Measurements from ENCODE around the gene P2RX1.

P2RX1 gene

DNA sequence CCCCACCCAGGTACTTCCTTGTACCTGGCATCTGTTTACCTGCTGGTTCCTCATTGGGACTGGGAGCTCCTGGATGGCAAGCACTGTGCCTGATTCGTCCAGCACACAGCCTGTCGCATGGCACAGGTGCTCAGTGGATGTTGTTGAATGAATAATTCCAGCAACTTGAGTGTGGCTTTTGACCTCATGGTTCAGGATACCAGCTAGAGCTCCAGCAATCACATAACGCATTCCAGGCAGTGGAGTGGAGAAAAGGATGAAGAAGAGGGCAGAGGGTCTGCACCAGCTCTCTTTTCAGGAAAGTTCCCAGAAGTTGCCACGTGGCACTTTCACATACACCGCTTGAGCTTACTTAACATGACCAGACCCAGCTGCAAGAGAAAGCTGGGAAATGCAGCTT, 22.1 kb downstream of the P2RX1 start:
- TF ChIP-seq TAF1 (IDR thresholded peaks at IDR 0.05; ENCODE audit: borderline replicate concordance, insufficient read depth, low read length) (no peak), FOXP2 (optimal IDR thresholded peaks at IDR 0.05; ENCODE audit: borderline replicate concordance, extremely low read depth, extremely low read length, insufficient read depth) (no peak), SIN3A (IDR thresholded peaks at IDR 0.05; ENCODE audit: borderline replicate concordance, insufficient read depth, low read length) (no peak), POLR2AphosphoS5 (IDR thresholded peaks at IDR 0.05; ENCODE audit: low read depth, low read length) (no peak)
- TF ChIP-seq, protein P1, sequence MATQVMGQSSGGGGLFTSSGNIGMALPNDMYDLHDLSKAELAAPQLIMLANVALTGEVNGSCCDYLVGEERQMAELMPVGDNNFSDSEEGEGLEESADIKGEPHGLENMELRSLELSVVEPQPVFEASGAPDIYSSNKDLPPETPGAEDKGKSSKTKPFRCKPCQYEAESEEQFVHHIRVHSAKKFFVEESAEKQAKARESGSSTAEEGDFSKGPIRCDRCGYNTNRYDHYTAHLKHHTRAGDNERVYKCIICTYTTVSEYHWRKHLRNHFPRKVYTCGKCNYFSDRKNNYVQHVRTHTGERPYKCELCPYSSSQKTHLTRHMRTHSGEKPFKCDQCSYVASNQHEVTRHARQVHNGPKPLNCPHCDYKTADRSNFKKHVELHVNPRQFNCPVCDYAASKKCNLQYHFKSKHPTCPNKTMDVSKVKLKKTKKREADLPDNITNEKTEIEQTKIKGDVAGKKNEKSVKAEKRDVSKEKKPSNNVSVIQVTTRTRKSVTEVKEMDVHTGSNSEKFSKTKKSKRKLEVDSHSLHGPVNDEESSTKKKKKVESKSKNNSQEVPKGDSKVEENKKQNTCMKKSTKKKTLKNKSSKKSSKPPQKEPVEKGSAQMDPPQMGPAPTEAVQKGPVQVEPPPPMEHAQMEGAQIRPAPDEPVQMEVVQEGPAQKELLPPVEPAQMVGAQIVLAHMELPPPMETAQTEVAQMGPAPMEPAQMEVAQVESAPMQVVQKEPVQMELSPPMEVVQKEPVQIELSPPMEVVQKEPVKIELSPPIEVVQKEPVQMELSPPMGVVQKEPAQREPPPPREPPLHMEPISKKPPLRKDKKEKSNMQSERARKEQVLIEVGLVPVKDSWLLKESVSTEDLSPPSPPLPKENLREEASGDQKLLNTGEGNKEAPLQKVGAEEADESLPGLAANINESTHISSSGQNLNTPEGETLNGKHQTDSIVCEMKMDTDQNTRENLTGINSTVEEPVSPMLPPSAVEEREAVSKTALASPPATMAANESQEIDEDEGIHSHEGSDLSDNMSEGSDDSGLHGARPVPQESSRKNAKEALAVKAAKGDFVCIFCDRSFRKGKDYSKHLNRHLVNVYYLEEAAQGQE (IDR thresholded peaks at IDR 0.05; ENCODE audit: insufficient read depth in 1 of 2, low read depth in 2 of 2, low read length in 2 of 2): no peak

- TF ChIP-seq SIN3A (IDR thresholded peaks at IDR 0.05; ENCODE audit: borderline replicate concordance, insufficient read depth, low read length) (no peak), TAF1 (IDR thresholded peaks at IDR 0.05; ENCODE audit: borderline replicate concordance, insufficient read depth, low read length) (no peak), POLR2AphosphoS5 (IDR thresholded peaks at IDR 0.05; ENCODE audit: low read depth, low read length) (no peak), FOXP2 (optimal IDR thresholded peaks at IDR 0.05; ENCODE audit: borderline replicate concordance, extremely low read depth, extremely low read length, insufficient read depth) (no peak)
- TF ChIP-seq, protein P1 (IDR thresholded peaks at IDR 0.05; ENCODE audit: insufficient read depth in 1 of 2, low read depth in 2 of 2, low read length in 2 of 2): no peak
Observed at GRCh38 chr17:3893720-3894116, 22.5 kb downstream of the P2RX1 start.

DNA sequence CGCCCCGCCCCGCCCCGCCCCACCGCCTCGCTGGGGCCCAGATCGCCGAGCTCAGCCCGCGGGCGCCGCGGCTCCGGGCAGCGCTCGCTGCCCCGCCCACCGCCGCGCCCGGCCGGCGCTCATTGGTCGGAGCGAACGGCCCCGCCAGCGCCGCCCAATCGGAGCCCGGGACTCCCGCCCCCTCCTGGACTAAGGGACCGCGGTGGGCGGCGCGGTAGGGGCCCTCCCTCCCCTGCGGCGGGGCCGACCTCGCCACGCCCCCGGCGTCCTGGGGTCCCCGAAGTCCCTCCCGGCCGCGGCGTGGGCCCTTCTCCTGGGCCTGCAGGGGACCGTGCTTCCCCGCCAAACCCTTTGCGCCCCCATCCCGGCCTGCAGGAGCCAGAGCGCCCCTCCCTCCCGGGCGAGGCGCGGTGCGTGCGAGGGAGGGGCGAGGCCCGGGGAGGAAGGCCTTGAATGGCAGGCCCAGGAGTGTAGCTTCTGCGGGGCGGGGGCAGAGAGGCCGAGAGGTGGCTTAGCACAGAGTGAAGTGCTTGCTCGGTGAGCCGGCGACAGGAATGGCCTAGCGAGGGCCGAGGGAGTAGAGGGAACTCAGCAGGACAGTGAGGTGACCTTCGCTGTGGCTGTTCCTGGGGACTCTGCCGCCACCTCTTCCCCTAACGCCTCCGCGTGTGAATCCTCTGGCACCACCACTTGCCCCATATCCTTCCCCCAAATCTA, 23.1 kb downstream of the P2RX1 start, which contains the start of gene CAMKK1:
TSS of gene CAMKK1 (minus strand) at position 51 of the 717 bp plus-strand sequence. CDS start 7,366 bp downstream, outside the sequence.
- TF ChIP-seq POLR2AphosphoS5 (IDR thresholded peaks at IDR 0.05; ENCODE audit: low read depth, low read length) (0 out of 2 replicates have a peak, but pooled peaks have one; percentile 26), TAF1 (IDR thresholded peaks at IDR 0.05; ENCODE audit: borderline replicate concordance, insufficient read depth, low read length) (no peak), FOXP2 (optimal IDR thresholded peaks at IDR 0.05; ENCODE audit: borderline replicate concordance, extremely low read depth, extremely low read length, insufficient read depth) (peak; percentile 87), SIN3A (IDR thresholded peaks at IDR 0.05; ENCODE audit: borderline replicate concordance, insufficient read depth, low read length) (no peak)
- TF ChIP-seq, protein P1 (IDR thresholded peaks at IDR 0.05; ENCODE audit: insufficient read depth in 1 of 2, low read depth in 2 of 2, low read length in 2 of 2): no peak

- TF ChIP-seq TAF1 (IDR thresholded peaks at IDR 0.05; ENCODE audit: borderline replicate concordance, insufficient read depth, low read length) (no peak), FOXP2 (optimal IDR thresholded peaks at IDR 0.05; ENCODE audit: borderline replicate concordance, extremely low read depth, extremely low read length, insufficient read depth) (peak; percentile 97), POLR2AphosphoS5 (IDR thresholded peaks at IDR 0.05; ENCODE audit: low read depth, low read length) (no peak), SIN3A (IDR thresholded peaks at IDR 0.05; ENCODE audit: borderline replicate concordance, insufficient read depth, low read length) (peak; percentile 69; the same call in 1 of the 2 replicates)
- TF ChIP-seq, protein P1 (IDR thresholded peaks at IDR 0.05; ENCODE audit: insufficient read depth in 1 of 2, low read depth in 2 of 2, low read length in 2 of 2): no peak
Observed at GRCh38 chr17:3892095-3892998, 23.9 kb downstream of the P2RX1 start.
